H9 (cell line): Measurements from ENCODE around the gene RASSF9. TPM values are rescaled to one million over a fixed set of nuclear protein-coding genes. Genes with fewer than 3 reads are reported as not detected.

Experiments
- DNase-seq: peaks from one replicate; pipeline ENCODE4 v3.0.0-alpha.2; 2017
- H2AFZ ChIP-seq: one replicate; pipeline ENCODE4 v1.6.1; 2013; ENCODE audit warnings: mild to moderate bottlenecking, low read length, control low read depth, moderate library complexity
- H2AK5ac ChIP-seq: 2 replicates; pipeline ENCODE4 v1.6.1; 2013; ENCODE audit warnings: low read length, control low read depth, mixed read lengths; ENCODE audit not compliant: insufficient read length
- H2BK120ac ChIP-seq: one replicate; pipeline ENCODE4 v1.6.1; 2013; ENCODE audit warnings: low read depth, mild to moderate bottlenecking, low read length, control low read depth, inconsistent platforms; ENCODE audit not compliant: poor library complexity, severe bottlenecking
- H2BK12ac ChIP-seq: 2 replicates; pipeline ENCODE4 v1.6.1; 2013; ENCODE audit warnings: low read length, control low read depth, mixed read lengths, low read depth; ENCODE audit not compliant: insufficient read length
- H2BK15ac ChIP-seq: 2 replicates; pipeline ENCODE4 v1.6.1; 2013; ENCODE audit warnings: low read depth, low read length, control low read depth
- H2BK20ac ChIP-seq: one replicate; pipeline ENCODE4 v1.6.1; 2013; ENCODE audit warnings: low read depth, mild to moderate bottlenecking, low read length, control low read depth, inconsistent platforms; ENCODE audit not compliant: poor library complexity, severe bottlenecking
- H2BK5ac ChIP-seq: 2 replicates; pipeline ENCODE4 v1.6.1; 2013; ENCODE audit warnings: low read length, control low read depth, mixed read lengths; ENCODE audit not compliant: insufficient read length
- H3K14ac ChIP-seq: 2 replicates; pipeline ENCODE4 v1.6.1; 2013; ENCODE audit warnings: low read length, control low read depth; ENCODE audit not compliant: insufficient read depth
- H3K18ac ChIP-seq: 2 replicates; pipeline ENCODE4 v1.6.1; 2013; ENCODE audit warnings: low read depth, mild to moderate bottlenecking, mixed read lengths, low read length, control low read depth; ENCODE audit not compliant: insufficient read length
- H3K23ac ChIP-seq: 2 replicates; pipeline ENCODE4 v1.6.1; 2013; ENCODE audit warnings: low read length, control low read depth, mixed read lengths, low read depth; ENCODE audit not compliant: insufficient read length
- H3K23me2 ChIP-seq: 2 replicates; pipeline ENCODE4 v1.6.1; 2013; ENCODE audit warnings: low read depth, mild to moderate bottlenecking, mixed read lengths, low read length, control low read depth; ENCODE audit not compliant: insufficient read length, poor library complexity, severe bottlenecking
- H3K27ac ChIP-seq: 2 replicates; pipeline ENCODE4 v1.5.1; 2013; ENCODE audit warnings: low read length, control low read depth, mixed read lengths, low read depth; ENCODE audit not compliant: insufficient read length
- H3K27me3 ChIP-seq: 2 replicates; pipeline ENCODE4 v1.6.1; 2013; ENCODE audit warnings: low read length, control low read depth, inconsistent platforms; ENCODE audit not compliant: insufficient read depth
- H3K4ac ChIP-seq: 2 replicates; pipeline ENCODE4 v1.6.1; 2013; ENCODE audit warnings: low read depth, mild to moderate bottlenecking, control low read depth, inconsistent platforms, low read length, moderate library complexity
- H3K4me1 ChIP-seq: 2 replicates; pipeline ENCODE4 v1.6.1; 2013; ENCODE audit warnings: low read length, control low read depth, inconsistent platforms; ENCODE audit not compliant: insufficient read depth
- H3K4me2 ChIP-seq: 2 replicates; pipeline ENCODE4 v1.6.1; 2013; ENCODE audit warnings: low read length, control low read depth, mixed read lengths; ENCODE audit not compliant: insufficient read length, insufficient read depth
- H3K56ac ChIP-seq: 2 replicates; pipeline ENCODE4 v1.6.1; 2013; ENCODE audit warnings: low read depth, mild to moderate bottlenecking, mixed read lengths, low read length, control low read depth; ENCODE audit not compliant: insufficient read length
- H3K79me1 ChIP-seq: 2 replicates; pipeline ENCODE4 v1.6.1; 2013; ENCODE audit warnings: low read depth, mild to moderate bottlenecking, moderate library complexity, low read length, control low read depth, inconsistent platforms; ENCODE audit not compliant: insufficient read depth, poor library complexity, severe bottlenecking
- H3K79me2 ChIP-seq: 2 replicates; pipeline ENCODE4 v1.6.1; 2013; ENCODE audit warnings: low read length, control low read depth, inconsistent platforms; ENCODE audit not compliant: insufficient read depth
- H3K9ac ChIP-seq: 2 replicates; pipeline ENCODE4 v1.6.1; 2013; ENCODE audit warnings: low read length, control low read depth, mixed read lengths; ENCODE audit not compliant: insufficient read length; ENCODE audit errors: extremely low read depth
- H3K9me3 ChIP-seq: one replicate; pipeline ENCODE4 v1.6.1; 2013; ENCODE audit warnings: low read depth, low read length, inconsistent platforms; ENCODE audit not compliant: control insufficient read depth
- H3T11ph ChIP-seq: one replicate; pipeline ENCODE4 v1.6.1; 2013; ENCODE audit warnings: mild to moderate bottlenecking, low read length, control low read depth, inconsistent platforms
- H4K20me1 ChIP-seq: one replicate; pipeline ENCODE4 v1.6.1; 2013; ENCODE audit not compliant: control insufficient read depth, insufficient read length, insufficient read depth
- H4K5ac ChIP-seq: 2 replicates; pipeline ENCODE4 v1.6.1; 2013; ENCODE audit warnings: low read depth, mild to moderate bottlenecking, mixed read lengths, low read length, control low read depth; ENCODE audit not compliant: insufficient read length
- H4K8ac ChIP-seq: replicated peaks from 2 replicates; pipeline ENCODE4 v1.6.1; 2013; ENCODE audit warnings: low read length, control low read depth, mixed read lengths, low read depth; ENCODE audit not compliant: insufficient read length
- H4K91ac ChIP-seq: 2 replicates; pipeline ENCODE4 v1.6.1; 2013; ENCODE audit warnings: low read depth, mild to moderate bottlenecking, moderate library complexity, mixed read lengths, low read length, control low read depth; ENCODE audit not compliant: insufficient read length
- H3K27ac Mint-ChIP-seq, 3 experiments: 2 replicates in 2 of 3; 3 replicates in 1 of 3; pipeline ENCODE4 v1.8.0; 2020 to 2021; ENCODE audit warnings: mixed read lengths in 3 of 3, mild to moderate bottlenecking in 1 of 3, moderate library complexity in 1 of 3
- H3K27me3 Mint-ChIP-seq: 2 replicates; pipeline ENCODE4 v1.8.0; 2021; ENCODE audit warnings: low read depth, mild to moderate bottlenecking, moderate library complexity, mixed read lengths
- H3K36me3 Mint-ChIP-seq, 3 experiments: 2 replicates in 2 of 3; 3 replicates in 1 of 3; pipeline ENCODE4 v1.8.0; 2020 to 2021; ENCODE audit warnings: low read depth in 3 of 3, mixed read lengths in 3 of 3; ENCODE audit not compliant: insufficient read depth in 1 of 3
- H3K4me1 Mint-ChIP-seq, 2 experiments: 2 replicates each; pipeline ENCODE4 v1.8.0; 2020; ENCODE audit warnings: mixed read lengths in 2 of 2
- H3K4me3 Mint-ChIP-seq, 2 experiments: 2 replicates in 1 of 2; 3 replicates in 1 of 2; pipeline ENCODE4 v1.8.0; 2020 to 2021; ENCODE audit warnings: mild to moderate bottlenecking in 2 of 2, mixed read lengths in 2 of 2, moderate library complexity in 1 of 2
- H3K9me3 Mint-ChIP-seq, 2 experiments: 2 replicates in 1 of 2; 3 replicates in 1 of 2; pipeline ENCODE4 v1.8.0; 2020; ENCODE audit warnings: mild to moderate bottlenecking in 2 of 2, mixed read lengths in 2 of 2, moderate library complexity in 1 of 2
- CTCF ChIP-seq: fragments of 200-600 bp; sonication (generic); conservative IDR thresholded peaks from 3 replicates; pipeline ENCODE4 v1.8.0; 2021; ENCODE audit warnings: antibody characterized with exemption, mild to moderate bottlenecking
- WGBS: extraction: QIAGEN DNeasy Blood & Tissue Kit; methylation state at CpG from one replicate; pipeline ENCODE4 v1.1.7; 2013; ENCODE audit warnings: missing lambda C conversion rate, low lambda C conversion rate, mixed read lengths; ENCODE audit not compliant: insufficient read length; ENCODE audit errors: extremely low coverage; 5-methylcytosine and 5-hydroxymethylcytosine counted together
- total RNA-seq: library from RNA; stranded (reverse); gene quantifications from 2 replicates; pipeline ENCODE4 v1.2.1, GENCODE V29; 2021

Gene RASSF9
- total RNA-seq, 1 experiment from 2014 or later = 0.04 TPM

DNA sequence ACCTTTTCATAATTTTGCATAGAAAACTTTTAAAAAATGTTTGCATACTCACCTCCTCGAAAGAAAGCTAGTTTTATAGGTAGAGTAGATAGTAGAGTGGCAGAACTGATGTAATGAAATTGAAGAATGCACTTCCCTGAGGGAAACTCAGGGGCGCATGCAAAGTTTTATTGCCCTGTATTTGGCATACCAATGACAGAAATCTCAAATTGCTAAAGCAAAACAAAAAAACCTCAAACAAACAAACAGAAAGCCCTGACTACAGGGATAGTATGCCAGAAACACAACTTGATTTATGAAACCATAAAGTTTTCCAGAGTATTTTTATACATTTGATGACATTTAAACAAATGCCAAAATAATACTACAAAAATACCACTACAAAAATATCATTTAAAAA lies 1.8 kb downstream of the RASSF9 start:
- Histone ChIP-seq H2BK20ac (no peak overlapping the region), H3K79me2 (no peaks in the 10 kb centered on the region), H3K23me2 (no peaks in the 10 kb centered on the region), H4K5ac (no peak overlapping the region), H3K14ac (no peak overlapping the region), H2BK12ac (no peak overlapping the region), H3K27ac (no peak overlapping the region), H3K27me3 (no peaks in the 10 kb centered on the region), H2BK5ac (no peak overlapping the region), H2BK15ac (no peak overlapping the region), H2AK5ac (no peak overlapping the region), H3K23ac (no peak overlapping the region), H3K9ac (no peak overlapping the region), H2AFZ (no peak overlapping the region), H3K79me1 (no peaks in the 10 kb centered on the region), H3K4me1 (peaks cover 4% of the 10 kb centered on the region; the same call in 1 of the 2 replicates), H3K4ac (no peak overlapping the region), H4K20me1 (no peaks in the 10 kb centered on the region), H3K18ac (no peak overlapping the region), H3K56ac (no peak overlapping the region), H3K4me2 (no peak overlapping the region), H3T11ph (no peak overlapping the region), H4K8ac (no peak overlapping the region), H4K91ac (no peak overlapping the region), H2BK120ac (no peak overlapping the region), H3K9me3 (no peaks in the 10 kb centered on the region)
- H3K4me1 Mint-ChIP-seq = peaks cover 20 to 22% of the 10 kb centered on the region in 2 experiments
- no peaks in the 10 kb centered on the region for H3K9me3 Mint-ChIP-seq
- no peak overlapping the region; a peak in 1 of 7 replicates for H3K27ac Mint-ChIP-seq
- no peaks in the 10 kb centered on the region for H3K27me3 Mint-ChIP-seq
- WGBS = no CpG with 5 or more reads among the region's 2 CpGs
- no peak for TF ChIP-seq CTCF
- H3K36me3 Mint-ChIP-seq = no peaks in the 10 kb centered on the region
- H3K4me3 Mint-ChIP-seq = no peak overlapping the region
- DNase-seq = no peak
